GM12891 (cell line): ENCODE data around the gene GABRP.
"Not testable (repeated sequence)": the region's sequence is repeated elsewhere in the genome, so short reads cannot be mapped to it uniquely, and the experiment has no call there.

Experiments used
- POLR2AphosphoS5 ChIP-seq: IDR thresholded peaks from 2 replicates; pipeline ENCODE4 v1.6.1; 2011; ENCODE audit warnings: low read depth, low read length, control low read depth
- TAF1 ChIP-seq: IDR thresholded peaks from 2 replicates; pipeline ENCODE4 v1.6.1; 2011; ENCODE audit warnings: low read depth, low read length, control low read depth

GRCh38 chr5:170833981-170834380 lies 50.5 kb downstream of the GABRP start:
- not testable (repeated sequence) for TF ChIP-seq POLR2AphosphoS5, TAF1
